Measurements from ENCODE around the gene LDLRAD3.

LDLRAD3 gene

GRCh38 chr11:36081274-36081945 is 137.5 kb downstream of the LDLRAD3 start:
- Histone ChIP-seq H3F3A (ENCODE audit: control insufficient read depth, insufficient read depth) (no peaks in the 10 kb centered on the region), H3K27me3 (ENCODE audit: control insufficient read depth, low read length) (no peaks in the 10 kb centered on the region), H3K9me3 (ENCODE audit: control insufficient read depth, insufficient read depth, low read length) (no peaks in the 10 kb centered on the region; the same call in 1 of the 2 replicates), H3K4me1 (ENCODE audit: control insufficient read depth, low read length) (no peaks in the 10 kb centered on the region), H4K20me1 (ENCODE audit: control insufficient read depth, insufficient read depth, low read depth, low read length) (no peaks in the 10 kb centered on the region), H3K27ac (ENCODE audit: low read depth, low read length) (no peak overlapping the region), H3K4me3 (ENCODE audit: low read length) (no peak overlapping the region), H3K79me2 (ENCODE audit: control insufficient read depth, low read length) (no peaks in the 10 kb centered on the region), H3K9me2 (replicated peaks; ENCODE audit: control insufficient read depth, low read length) (no peaks in the 10 kb centered on the region), H3K4me2 (ENCODE audit: low read length) (no peak overlapping the region), H3K36me3 (ENCODE audit: control insufficient read depth, low read length) (no peaks in the 10 kb centered on the region)
- TF ChIP-seq CTCF (IDR thresholded peaks at IDR 0.05; ENCODE audit: low read depth, low read length, poor library complexity, severe bottlenecking) (no peak), EZH2phosphoT487 (IDR thresholded peaks at IDR 0.05; ENCODE audit: borderline replicate concordance, low read length) (no peak)

GRCh38 chr11:36086366-36086765 is 142.5 kb downstream of the LDLRAD3 start:
- Histone ChIP-seq H3K4me2 (ENCODE audit: low read length) (no peak overlapping the region), H3K79me2 (ENCODE audit: control insufficient read depth, low read length) (no peaks in the 10 kb centered on the region), H3K4me3 (ENCODE audit: low read length) (no peak overlapping the region), H3K27me3 (ENCODE audit: control insufficient read depth, low read length) (no peaks in the 10 kb centered on the region), H3K9me3 (ENCODE audit: control insufficient read depth, insufficient read depth, low read length) (no peaks in the 10 kb centered on the region), H3K4me1 (ENCODE audit: control insufficient read depth, low read length) (no peaks in the 10 kb centered on the region), H3K27ac (ENCODE audit: low read depth, low read length) (no peak overlapping the region), H4K20me1 (ENCODE audit: control insufficient read depth, insufficient read depth, low read depth, low read length) (no peaks in the 10 kb centered on the region), H3F3A (ENCODE audit: control insufficient read depth, insufficient read depth) (no peaks in the 10 kb centered on the region), H3K9me2 (replicated peaks; ENCODE audit: control insufficient read depth, low read length) (no peaks in the 10 kb centered on the region), H3K36me3 (ENCODE audit: control insufficient read depth, low read length) (no peaks in the 10 kb centered on the region)
- no peak for TF ChIP-seq EZH2phosphoT487 (IDR thresholded peaks at IDR 0.05; ENCODE audit: borderline replicate concordance, low read length)

- Histone ChIP-seq H3K4me3 (ENCODE audit: low read length) (no peak overlapping the region), H3K4me1 (ENCODE audit: control insufficient read depth, low read length) (no peaks in the 10 kb centered on the region), H3K27ac (ENCODE audit: low read depth, low read length) (no peak overlapping the region), H3K9me2 (replicated peaks; ENCODE audit: control insufficient read depth, low read length) (no peaks in the 10 kb centered on the region), H3K27me3 (ENCODE audit: control insufficient read depth, low read length) (peaks cover 2% of the 10 kb centered on the region; the same call in 1 of the 2 replicates), H3K9me3 (ENCODE audit: control insufficient read depth, insufficient read depth, low read length) (peaks cover under 1% of the 10 kb centered on the region; the same call in 1 of the 2 replicates), H4K20me1 (ENCODE audit: control insufficient read depth, insufficient read depth, low read depth, low read length) (no peaks in the 10 kb centered on the region), H3K4me2 (ENCODE audit: low read length) (no peak overlapping the region), H3K36me3 (ENCODE audit: control insufficient read depth, low read length) (no peaks in the 10 kb centered on the region), H3K79me2 (ENCODE audit: control insufficient read depth, low read length) (no peaks in the 10 kb centered on the region), H3F3A (ENCODE audit: control insufficient read depth, insufficient read depth) (no peaks in the 10 kb centered on the region)
- no peak for TF ChIP-seq EZH2phosphoT487 (IDR thresholded peaks at IDR 0.05; ENCODE audit: borderline replicate concordance, low read length)
- TF ChIP-seq CTCF (IDR thresholded peaks at IDR 0.05; ENCODE audit: low read depth, low read length, poor library complexity, severe bottlenecking): no peak
These were observed 144.6 kb downstream of the LDLRAD3 start for GRCh38 chr11:36088266-36088972.

- no peak overlapping the region for H3K4me3 ChIP-seq (ENCODE audit: low read length)
- no peak overlapping the region for H3K4me2 ChIP-seq (ENCODE audit: low read length)
- H3K9me2 ChIP-seq (replicated peaks; ENCODE audit: control insufficient read depth, low read length): no peaks in the 10 kb centered on the region
- no peaks in the 10 kb centered on the region for H3K36me3 ChIP-seq (ENCODE audit: control insufficient read depth, low read length)
- H3K79me2 ChIP-seq (ENCODE audit: control insufficient read depth, low read length): no peaks in the 10 kb centered on the region
- H3F3A ChIP-seq (ENCODE audit: control insufficient read depth, insufficient read depth): no peaks in the 10 kb centered on the region
- no peaks in the 10 kb centered on the region for H4K20me1 ChIP-seq (ENCODE audit: control insufficient read depth, insufficient read depth, low read depth, low read length)
- H3K4me1 ChIP-seq (ENCODE audit: control insufficient read depth, low read length): no peaks in the 10 kb centered on the region
- no peak for TF ChIP-seq EZH2phosphoT487 (IDR thresholded peaks at IDR 0.05; ENCODE audit: borderline replicate concordance, low read length)
- TF ChIP-seq CTCF (IDR thresholded peaks at IDR 0.05; ENCODE audit: low read depth, low read length, poor library complexity, severe bottlenecking): no peak
- no peak overlapping the region for H3K27ac ChIP-seq (ENCODE audit: low read depth, low read length)
- peaks cover 2% of the 10 kb centered on the region; the same call in 1 of the 2 replicates for H3K27me3 ChIP-seq (ENCODE audit: control insufficient read depth, low read length)
- H3K9me3 ChIP-seq (ENCODE audit: control insufficient read depth, insufficient read depth, low read length): peaks cover 7% of the 10 kb centered on the region; the same call in 1 of the 2 replicates
These were observed 146.1 kb downstream of the LDLRAD3 start for GRCh38 chr11:36089920-36090319.

All from DOHH2 (cell line).